Astrocyte (in vitro differentiated cells and primary cell): ENCODE results near the gene RADX.

Experiments
- CTCF ChIP-seq: IDR thresholded peaks from 2 replicates; pipeline ENCODE4 v1.5.1; 2011; ENCODE audit warnings: low read depth, mild to moderate bottlenecking, inconsistent platforms, low read length, moderate library complexity; ENCODE audit not compliant: insufficient read depth
- EZH2 ChIP-seq: IDR thresholded peaks from 2 replicates; pipeline ENCODE4 v1.6.1; 2012; ENCODE audit warnings: mild to moderate bottlenecking, low read length, inconsistent platforms; ENCODE audit not compliant: insufficient read depth

GRCh38 chrX:106707771-106708454 is 96.1 kb downstream of the RADX start:
- no peak for TF ChIP-seq CTCF
- TF ChIP-seq EZH2, result no peak
